T1000 (cell line): ENCODE measurements around the gene CACNA1C.
"Not testable (repeated sequence)": the region's sequence is repeated elsewhere in the genome, so short reads cannot be mapped to it uniquely, and the experiment has no call there.

Experiments
- DNase-seq: peaks from one replicate; lab custom pipeline; 2025; ENCODE audit warnings: mixed read lengths; lab: John Stamatoyannopoulos, UW

CACNA1C gene

GRCh38 chr12:2673966-2674810, 621.4 kb downstream of the CACNA1C start:
- DNase-seq, result no peak

GRCh38 chr12:2675776-2676175, 623.0 kb downstream of the CACNA1C start:
- DNase-seq, result no peak

- no peak for DNase-seq
Measured at GRCh38 chr12:2677142-2677880, 624.5 kb downstream of the CACNA1C start.

- DNase-seq, result no peak
Measured at GRCh38 chr12:2678426-2678825, 625.6 kb downstream of the CACNA1C start.

- no peak for DNase-seq
Measured at GRCh38 chr12:2679068-2679815, 626.5 kb downstream of the CACNA1C start.

GRCh38 chr12:2679816-2680675, 627.3 kb downstream of the CACNA1C start:
- DNase-seq, result no peak

GRCh38 chr12:2680676-2681039, 627.9 kb downstream of the CACNA1C start:
- DNase-seq, result no peak

GRCh38 chr12:2681450-2682205, 628.8 kb downstream of the CACNA1C start:
- no peak for DNase-seq

GRCh38 chr12:2682296-2683251, 629.8 kb downstream of the CACNA1C start:
- DNase-seq, result peak; percentile 78

- no peak for DNase-seq
Measured at GRCh38 chr12:2683283-2684025, 630.7 kb downstream of the CACNA1C start.

GRCh38 chr12:2684026-2684325, 631.2 kb downstream of the CACNA1C start:
- DNase-seq, result not testable (repeated sequence)

- not testable (repeated sequence) for DNase-seq
Measured at GRCh38 chr12:2685620-2686279, 633.0 kb downstream of the CACNA1C start.

GRCh38 chr12:2686280-2686646, 633.5 kb downstream of the CACNA1C start:
- no peak for DNase-seq

- no peak for DNase-seq
Measured at GRCh38 chr12:2687058-2687457, 634.3 kb downstream of the CACNA1C start.

- no peak for DNase-seq
Measured at GRCh38 chr12:2687726-2688125, 634.9 kb downstream of the CACNA1C start.

- DNase-seq, result no peak
Measured at GRCh38 chr12:2688381-2688931, 635.7 kb downstream of the CACNA1C start.

GRCh38 chr12:2689393-2689792, 636.6 kb downstream of the CACNA1C start:
- DNase-seq, result no peak

- DNase-seq, result no peak
Measured at GRCh38 chr12:2689879-2690278, 637.1 kb downstream of the CACNA1C start.
